Peyer's patch (tissue), 4 donors: ENCODE results near the gene IPO11.

ENCODE experiments used
- POLR2A ChIP-seq, 2 donors: fragments of 450-650 bp; IDR thresholded peaks; one replicate each; pipeline ENCODE4 v1.5.1; 2017; ENCODE audit warnings: antibody characterized with exemption in 2 of 2, mild to moderate bottlenecking in 2 of 2, moderate library complexity in 2 of 2
- TF ChIP-seq, protein P1 (sequence below), 6 experiments: fragments of 450-650 bp in 4 of 6; fragments of 200-600 bp in 2 of 6; sonication (generic) in 1 of 6; IDR thresholded peaks; one replicate each; pipeline ENCODE4 v1.5.1; 2017 to 2019; ENCODE audit warnings: antibody characterized with exemption in 6 of 6, mild to moderate bottlenecking in 3 of 6, moderate library complexity in 1 of 6

- TF ChIP-seq, protein P1, sequence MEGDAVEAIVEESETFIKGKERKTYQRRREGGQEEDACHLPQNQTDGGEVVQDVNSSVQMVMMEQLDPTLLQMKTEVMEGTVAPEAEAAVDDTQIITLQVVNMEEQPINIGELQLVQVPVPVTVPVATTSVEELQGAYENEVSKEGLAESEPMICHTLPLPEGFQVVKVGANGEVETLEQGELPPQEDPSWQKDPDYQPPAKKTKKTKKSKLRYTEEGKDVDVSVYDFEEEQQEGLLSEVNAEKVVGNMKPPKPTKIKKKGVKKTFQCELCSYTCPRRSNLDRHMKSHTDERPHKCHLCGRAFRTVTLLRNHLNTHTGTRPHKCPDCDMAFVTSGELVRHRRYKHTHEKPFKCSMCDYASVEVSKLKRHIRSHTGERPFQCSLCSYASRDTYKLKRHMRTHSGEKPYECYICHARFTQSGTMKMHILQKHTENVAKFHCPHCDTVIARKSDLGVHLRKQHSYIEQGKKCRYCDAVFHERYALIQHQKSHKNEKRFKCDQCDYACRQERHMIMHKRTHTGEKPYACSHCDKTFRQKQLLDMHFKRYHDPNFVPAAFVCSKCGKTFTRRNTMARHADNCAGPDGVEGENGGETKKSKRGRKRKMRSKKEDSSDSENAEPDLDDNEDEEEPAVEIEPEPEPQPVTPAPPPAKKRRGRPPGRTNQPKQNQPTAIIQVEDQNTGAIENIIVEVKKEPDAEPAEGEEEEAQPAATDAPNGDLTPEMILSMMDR (IDR thresholded peaks at IDR 0.05): no peak
- no peak for TF ChIP-seq POLR2A (IDR thresholded peaks at IDR 0.05)
Observed at GRCh38 chr5:62614355-62614754, 201.8 kb downstream of the IPO11 start.
